NCI-H526 treated with DMSO at 0.1 percent for 48 hours (cell line): ENCODE measurements around the gene ANAPC16.
"Not testable (repeated sequence)": the region's sequence is repeated elsewhere in the genome, so short reads cannot be mapped to it uniquely, and the experiment has no call there.

Experiments
- DNase-seq: peaks from one replicate; lab custom pipeline; 2025; lab: John Stamatoyannopoulos, UW

ANAPC16 gene

GRCh38 chr10:72211832-72212231, 4.0 kb upstream of the ANAPC16 start:
- DNase-seq = not testable (repeated sequence)

- no peak for DNase-seq
Measured at GRCh38 chr10:72218325-72218724, 2.5 kb downstream of the ANAPC16 start.

GRCh38 chr10:72218726-72219125, 2.9 kb downstream of the ANAPC16 start:
- DNase-seq = no peak

- DNase-seq = no peak
Measured at GRCh38 chr10:72219235-72219814, 3.5 kb downstream of the ANAPC16 start.

GRCh38 chr10:72220637-72221036, 4.8 kb downstream of the ANAPC16 start:
- no peak for DNase-seq

- DNase-seq = no peak
Measured at GRCh38 chr10:72221278-72221677, 5.5 kb downstream of the ANAPC16 start.

GRCh38 chr10:72223743-72224101, 7.9 kb downstream of the ANAPC16 start:
- DNase-seq = no peak

- not testable (repeated sequence) for DNase-seq
Measured at GRCh38 chr10:72224191-72224590, 8.4 kb downstream of the ANAPC16 start.

- no peak for DNase-seq
Measured at GRCh38 chr10:72226418-72227027, 10.7 kb downstream of the ANAPC16 start.

GRCh38 chr10:72227826-72228225, 12.0 kb downstream of the ANAPC16 start:
- no peak for DNase-seq

GRCh38 chr10:72228318-72228751, 12.5 kb downstream of the ANAPC16 start:
- DNase-seq = no peak

GRCh38 chr10:72229261-72230251, 13.7 kb downstream of the ANAPC16 start:
- DNase-seq = no peak

- DNase-seq = no peak
Measured at GRCh38 chr10:72233621-72234020, 17.8 kb downstream of the ANAPC16 start.

- no peak for DNase-seq
Measured at GRCh38 chr10:72234560-72235095, 18.8 kb downstream of the ANAPC16 start.

- no peak for DNase-seq
Measured at GRCh38 chr10:72235544-72236279, 19.9 kb downstream of the ANAPC16 start.

GRCh38 chr10:72238392-72239175, 22.8 kb downstream of the ANAPC16 start:
- no peak for DNase-seq

GRCh38 chr10:72239409-72239808, 23.6 kb downstream of the ANAPC16 start:
- no peak for DNase-seq

- DNase-seq = no peak
Measured at GRCh38 chr10:72240371-72240770, 24.6 kb downstream of the ANAPC16 start.

GRCh38 chr10:72241691-72242252, 26.0 kb downstream of the ANAPC16 start:
- DNase-seq = no peak

- DNase-seq = no peak
Measured at GRCh38 chr10:72242675-72243074, 26.9 kb downstream of the ANAPC16 start.
